Testis (tissue), 3 donors: Measurements from ENCODE around the gene RNF126. TPM values are rescaled to one million over a fixed set of nuclear protein-coding genes. Genes with fewer than 3 reads are reported as not detected.
A peak's percentile ranks its signal among the peaks of the same experiment; 100 is the strongest.
"Not testable (repeated sequence)": the region's sequence is repeated elsewhere in the genome, so short reads cannot be mapped to it uniquely, and the experiment has no call there.

Experiments used
- DNase-seq: peaks from one replicate; pipeline ENCODE4 v3.0.0-alpha.2; 2019
- H3K27ac ChIP-seq, 2 donors: fragments of 200-600 bp; sonication (generic); one replicate each; pipeline ENCODE4 v1.5.1; 2019
- H3K27me3 ChIP-seq: fragments of 200-600 bp; sonication (generic); one replicate; pipeline ENCODE4 v1.5.1; 2019
- H3K36me3 ChIP-seq: fragments of 200-600 bp; sonication (generic); one replicate; pipeline ENCODE4 v1.5.1; 2017; ENCODE audit warnings: low read depth; ENCODE audit errors: missing control alignments
- H3K4me1 ChIP-seq: fragments of 200-600 bp; sonication (generic); one replicate; pipeline ENCODE4 v1.5.1; 2019
- H3K4me3 ChIP-seq, 2 donors: fragments of 200-600 bp; sonication (generic); one replicate each; pipeline ENCODE4 v1.5.1; 2017 to 2019
- H3K9me3 ChIP-seq: fragments of 200-600 bp; sonication (generic); one replicate; pipeline ENCODE4 v1.5.1; 2017
- POLR2A ChIP-seq: fragments of 450-650 bp; IDR thresholded peaks from one replicate; pipeline ENCODE4 v1.6.1; 2017; ENCODE audit warnings: antibody characterized with exemption, mild to moderate bottlenecking, moderate library complexity
- WGBS, 2 donors: methylation state at CpG; one replicate each; pipeline ENCODE4 v1.1.5; 2018; 5-methylcytosine and 5-hydroxymethylcytosine counted together
- intact Hi-C: fragments of 100-400 bp; cut with DNase I; formaldehyde crosslinking; loops from one replicate; pipeline ENCODE4 v1.15.1; 2023; ENCODE audit warnings: low total_unique reads
- polyA plus RNA-seq: library from polyadenylated mRNA; stranded (reverse); fragments of 350-450 nt; fragmentation: Illumina TruSeq; extraction: RNeasy Lipid Tissue Mini Kit (QIAGEN cat#74804); gene quantifications from one replicate; pipeline ENCODE4 v1.2.3, GENCODE V29; 2014; ENCODE audit warnings: low read depth, low replicate concordance; ENCODE audit not compliant: insufficient read depth
- total RNA-seq, 2 donors: library from RNA; depleted of rRNA; stranded (reverse); fragments of >200 nt; gene quantifications; one replicate each; pipeline ENCODE4 v1.2.3, GENCODE V29; 2016
- TF ChIP-seq, protein P1 (sequence below), 3 experiments: fragments of 450-650 bp in 2 of 3; fragments of 200-600 bp in 1 of 3; sonication (generic) in 1 of 3; IDR thresholded peaks; one replicate each; pipeline ENCODE4 v1.5.1; 2016 to 2019; ENCODE audit warnings: antibody characterized with exemption in 3 of 3, mild to moderate bottlenecking in 2 of 3, moderate library complexity in 1 of 3

The RNF126 gene
- total and polyA plus RNA-seq, 3 donors from 2014 or later, result 107 to 158 (median 148) TPM

GRCh38 chr19:609004-609346 is 54.0 kb downstream of the RNF126 start:
- DNase-seq, result no peak
- intact Hi-C loops, result no loop called here
- peaks cover 17% of the 10 kb centered on the region for H3K4me1 ChIP-seq
- no peaks in the 10 kb centered on the region for H3K9me3 ChIP-seq
- 88% methylated on average over 22 of the region's 22 CpGs; no CpG with 5 or more reads in 1 of the 2 donors for WGBS, 2 donors
- H3K4me3 ChIP-seq, result no peak overlapping the region
- TF ChIP-seq, protein P1, sequence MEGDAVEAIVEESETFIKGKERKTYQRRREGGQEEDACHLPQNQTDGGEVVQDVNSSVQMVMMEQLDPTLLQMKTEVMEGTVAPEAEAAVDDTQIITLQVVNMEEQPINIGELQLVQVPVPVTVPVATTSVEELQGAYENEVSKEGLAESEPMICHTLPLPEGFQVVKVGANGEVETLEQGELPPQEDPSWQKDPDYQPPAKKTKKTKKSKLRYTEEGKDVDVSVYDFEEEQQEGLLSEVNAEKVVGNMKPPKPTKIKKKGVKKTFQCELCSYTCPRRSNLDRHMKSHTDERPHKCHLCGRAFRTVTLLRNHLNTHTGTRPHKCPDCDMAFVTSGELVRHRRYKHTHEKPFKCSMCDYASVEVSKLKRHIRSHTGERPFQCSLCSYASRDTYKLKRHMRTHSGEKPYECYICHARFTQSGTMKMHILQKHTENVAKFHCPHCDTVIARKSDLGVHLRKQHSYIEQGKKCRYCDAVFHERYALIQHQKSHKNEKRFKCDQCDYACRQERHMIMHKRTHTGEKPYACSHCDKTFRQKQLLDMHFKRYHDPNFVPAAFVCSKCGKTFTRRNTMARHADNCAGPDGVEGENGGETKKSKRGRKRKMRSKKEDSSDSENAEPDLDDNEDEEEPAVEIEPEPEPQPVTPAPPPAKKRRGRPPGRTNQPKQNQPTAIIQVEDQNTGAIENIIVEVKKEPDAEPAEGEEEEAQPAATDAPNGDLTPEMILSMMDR (IDR thresholded peaks at IDR 0.05), result no peak
- TF ChIP-seq POLR2A, result no peak
- H3K27ac ChIP-seq, result no peak overlapping the region
- no peaks in the 10 kb centered on the region for H3K27me3 ChIP-seq
- no peaks in the 10 kb centered on the region for H3K36me3 ChIP-seq

GRCh38 chr19:608155-609003 is 54.6 kb downstream of the RNF126 start:
- intact Hi-C loops, result no loop called here
- no peaks in the 10 kb centered on the region for H3K9me3 ChIP-seq

GRCh38 chr19:607301-608154 is 55.5 kb downstream of the RNF126 start:
- H3K4me1 ChIP-seq, result peaks cover 17% of the 10 kb centered on the region
- WGBS, 2 donors, result 80 to 87% methylated on average over 18 to 30 of the region's 30 CpGs
- no peak for TF ChIP-seq POLR2A
- TF ChIP-seq, protein P1 (IDR thresholded peaks at IDR 0.05), result no peak
- H3K36me3 ChIP-seq, result no peaks in the 10 kb centered on the region
- no peak overlapping the region for H3K27ac ChIP-seq
- no peak for DNase-seq
- H3K9me3 ChIP-seq, result no peaks in the 10 kb centered on the region
- H3K27me3 ChIP-seq, result no peaks in the 10 kb centered on the region
- no peak overlapping the region for H3K4me3 ChIP-seq
- intact Hi-C loops, result no loop called here

More at GRCh38 chr19:608155-609003, 54.6 kb downstream of the RNF126 start:
- WGBS, 2 donors, result 82 to 86% methylated on average over 18 to 30 of the region's 30 CpGs
- Histone ChIP-seq H3K4me1 (peaks cover 17% of the 10 kb centered on the region), H3K27ac (no peak overlapping the region), H3K27me3 (no peaks in the 10 kb centered on the region), H3K36me3 (no peaks in the 10 kb centered on the region), H3K4me3 (no peak overlapping the region)
- DNase-seq, result no peak
- TF ChIP-seq POLR2A, result no peak
- TF ChIP-seq, protein P1 (IDR thresholded peaks at IDR 0.05), result no peak

DNA sequence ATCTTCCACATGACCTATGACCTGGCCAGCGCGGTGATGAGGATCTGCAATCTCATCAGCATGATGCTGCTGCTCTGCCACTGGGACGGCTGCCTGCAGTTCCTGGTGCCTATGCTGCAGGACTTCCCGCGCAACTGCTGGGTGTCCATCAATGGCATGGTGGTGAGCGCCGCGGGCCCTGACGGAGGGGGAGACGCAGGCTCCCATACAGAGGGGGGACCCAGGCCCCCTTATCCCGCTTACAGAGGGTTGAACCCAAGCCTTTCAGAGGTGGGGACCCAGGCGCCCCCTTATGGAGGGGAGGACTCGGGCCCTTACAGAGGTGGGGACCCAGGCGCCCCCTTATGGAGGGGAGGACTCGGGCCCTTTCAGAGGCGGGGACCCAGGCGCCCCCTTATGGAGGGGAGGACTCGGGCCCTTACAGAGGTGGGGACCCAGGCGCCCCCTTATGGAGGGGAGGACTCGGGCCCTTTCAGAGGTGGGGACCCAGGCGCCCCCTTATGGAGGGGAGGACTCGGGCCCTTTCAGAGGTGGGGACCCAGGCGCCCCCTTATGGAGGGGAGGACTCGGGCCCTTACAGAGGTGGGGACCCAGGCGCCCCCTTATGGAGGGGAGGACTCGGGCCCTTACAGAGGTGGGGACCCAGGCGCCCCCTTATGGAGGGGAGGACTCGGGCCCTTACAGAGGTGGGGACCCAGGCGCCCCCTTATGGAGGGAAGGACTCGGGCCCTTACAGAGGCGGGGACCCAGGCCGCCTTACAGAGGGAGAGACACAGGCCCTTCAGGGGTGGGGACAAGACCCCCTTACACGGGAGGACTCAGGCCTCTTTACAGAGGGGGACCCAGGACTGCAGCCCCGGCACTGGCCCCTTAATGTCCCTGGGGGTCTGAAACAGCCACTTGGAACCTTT is 57.7 kb downstream of the RNF126 start:
- H3K36me3 ChIP-seq, H3K9me3 ChIP-seq, intact Hi-C loops, H3K4me3 ChIP-seq, H3K27me3 ChIP-seq, H3K27ac ChIP-seq, H3K4me1 ChIP-seq, DNase-seq: not testable (repeated sequence)
- TF ChIP-seq, protein P1 (IDR thresholded peaks at IDR 0.05), result peak in 1 of 3 experiments; percentile 17
- WGBS, 2 donors, result 76 to 79% methylated on average over 2 to 31 of the region's 34 CpGs
